ENCODE results near the gene GLP2R.

GLP2R gene

GRCh38 chr17:9922012-9922848 lies 96.5 kb downstream of the GLP2R start:
- DNase-seq (ENCODE audit: low read depth) = no peak

DNA sequence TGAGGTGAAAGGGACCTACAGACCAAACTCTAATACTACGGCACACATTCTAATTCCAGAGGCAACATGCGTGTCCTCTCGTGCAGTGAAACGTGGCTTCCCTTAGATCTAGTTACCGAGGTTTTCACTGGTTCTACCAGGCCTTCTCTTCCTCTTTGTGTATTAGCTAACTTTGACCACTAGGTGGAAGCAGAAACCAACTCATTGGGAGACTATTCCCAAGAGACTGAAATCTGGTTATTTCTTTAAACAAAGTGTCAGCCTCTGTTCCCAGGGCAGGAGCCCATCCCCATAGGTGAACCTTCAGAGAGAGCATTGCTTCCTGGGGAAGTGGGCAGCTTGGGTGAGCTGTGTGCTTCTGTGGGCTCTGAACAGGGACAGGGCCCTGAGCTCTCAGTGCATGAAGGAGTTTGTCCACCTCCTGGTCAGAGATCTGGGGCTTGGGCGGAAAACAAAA lies 99.0 kb downstream of the GLP2R start:
- DNase-seq (ENCODE audit: low read depth) = peak; percentile 48

GRCh38 chr17:9925457-9925856 lies 99.7 kb downstream of the GLP2R start:
- no peak for DNase-seq (ENCODE audit: low read depth)

DNA sequence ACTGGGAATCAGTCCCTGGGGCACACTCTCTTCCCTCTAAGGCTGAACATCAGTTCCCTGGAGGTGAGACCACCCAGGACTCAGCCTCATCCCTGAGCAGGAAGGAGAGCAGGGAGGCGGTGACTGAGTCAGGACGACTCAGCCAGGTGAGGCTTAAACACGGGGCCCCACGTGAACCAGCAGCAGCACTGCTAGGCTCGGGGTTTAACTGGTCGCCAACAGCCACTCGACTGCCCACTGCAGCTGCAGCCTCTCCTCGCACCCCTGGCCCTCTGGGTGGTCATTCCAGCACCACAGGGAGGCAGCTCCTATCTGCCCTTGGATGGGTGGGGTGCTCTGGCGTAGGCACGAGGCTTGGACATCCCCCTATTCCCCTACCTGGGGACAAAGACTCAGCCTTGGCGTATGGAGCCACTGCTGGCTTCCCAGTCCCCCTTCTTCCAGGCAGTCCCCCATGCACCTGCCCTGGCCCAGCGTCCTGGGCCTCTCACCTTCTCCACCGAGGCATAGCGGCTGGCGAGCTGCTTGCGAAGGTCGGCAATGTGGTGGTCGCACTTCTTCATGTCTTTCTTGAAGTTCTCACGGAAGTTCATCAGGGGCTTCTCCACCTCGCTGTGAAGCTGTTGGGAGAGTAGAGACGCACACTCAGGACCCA lies 100.6 kb downstream of the GLP2R start:
- DNase-seq (ENCODE audit: low read depth) = no peak

DNA sequence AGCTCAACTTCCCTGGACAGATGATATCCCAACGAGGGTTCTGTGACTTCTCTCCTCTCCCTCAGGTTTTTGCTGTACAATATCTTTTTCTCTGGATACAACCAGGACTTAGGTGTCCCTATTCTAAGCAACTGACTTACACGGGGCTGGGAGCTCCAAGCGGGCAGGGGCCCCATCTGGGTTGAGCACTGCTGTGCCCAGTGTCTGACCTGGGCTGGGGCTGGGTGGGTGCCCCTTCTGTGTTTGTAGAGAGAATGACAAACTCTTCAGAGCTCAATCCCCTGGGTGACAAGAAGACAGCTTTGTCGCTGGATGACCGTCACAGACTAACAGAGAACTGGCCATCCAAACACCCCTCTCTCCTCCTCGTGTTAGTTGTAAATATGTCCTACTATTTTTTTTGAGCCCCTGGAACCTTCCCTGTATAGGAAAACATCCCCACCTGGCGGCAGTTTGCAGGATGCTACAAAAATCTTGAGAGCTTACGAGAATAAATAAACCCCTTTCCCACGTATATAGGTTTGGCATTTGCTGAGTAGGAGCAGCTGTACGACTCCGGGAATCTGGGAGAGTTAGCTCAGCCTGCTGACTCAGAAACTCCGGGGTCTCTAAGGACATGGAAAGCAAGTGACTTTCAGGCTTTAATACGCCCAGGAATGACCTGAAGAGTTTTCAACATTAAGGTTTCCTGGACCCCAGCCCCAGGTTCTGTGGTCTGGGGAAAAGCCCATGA lies 103.0 kb downstream of the GLP2R start:
- DNase-seq (ENCODE audit: low read depth) = peak; percentile 71

- DNase-seq (ENCODE audit: low read depth) = no peak
Observed at GRCh38 chr17:9929871-9930270, 104.1 kb downstream of the GLP2R start.

- DNase-seq (ENCODE audit: low read depth) = no peak
Observed at GRCh38 chr17:9931144-9931741, 105.5 kb downstream of the GLP2R start.

- no peak for DNase-seq (ENCODE audit: low read depth)
Observed at GRCh38 chr17:9932491-9932890, 106.8 kb downstream of the GLP2R start.

- DNase-seq (ENCODE audit: low read depth) = no peak
Observed at GRCh38 chr17:9934331-9934730, 108.6 kb downstream of the GLP2R start.

DNA sequence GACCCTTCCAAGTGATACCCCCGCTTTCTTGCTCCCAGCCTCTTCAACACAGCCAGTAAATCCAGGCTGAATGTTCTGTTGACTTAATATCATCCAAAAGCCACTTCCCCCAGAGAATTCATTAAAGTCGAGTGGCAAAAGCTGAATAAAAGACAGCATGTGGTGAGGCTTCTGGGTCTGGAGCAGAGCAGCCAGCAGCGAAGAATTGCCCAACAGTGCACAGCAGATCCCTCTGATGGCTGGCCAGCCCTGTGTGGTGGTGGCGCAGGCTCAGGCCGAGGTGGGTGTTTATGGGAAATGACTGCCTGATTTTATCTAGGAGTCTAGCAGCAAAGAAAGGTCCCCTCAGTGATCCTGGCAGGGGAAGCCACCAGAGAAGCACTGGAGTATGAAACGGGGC lies 109.7 kb downstream of the GLP2R start:
- DNase-seq (ENCODE audit: low read depth) = no peak

- DNase-seq (ENCODE audit: low read depth) = no peak
Observed at GRCh38 chr17:9936095-9936494, 110.4 kb downstream of the GLP2R start.

GRCh38 chr17:9937241-9937761 lies 111.6 kb downstream of the GLP2R start:
- peak; percentile 87 for DNase-seq (ENCODE audit: low read depth)

- peak; percentile 45 for DNase-seq (ENCODE audit: low read depth)
Observed at GRCh38 chr17:9937901-9938300, 112.2 kb downstream of the GLP2R start.

DNA sequence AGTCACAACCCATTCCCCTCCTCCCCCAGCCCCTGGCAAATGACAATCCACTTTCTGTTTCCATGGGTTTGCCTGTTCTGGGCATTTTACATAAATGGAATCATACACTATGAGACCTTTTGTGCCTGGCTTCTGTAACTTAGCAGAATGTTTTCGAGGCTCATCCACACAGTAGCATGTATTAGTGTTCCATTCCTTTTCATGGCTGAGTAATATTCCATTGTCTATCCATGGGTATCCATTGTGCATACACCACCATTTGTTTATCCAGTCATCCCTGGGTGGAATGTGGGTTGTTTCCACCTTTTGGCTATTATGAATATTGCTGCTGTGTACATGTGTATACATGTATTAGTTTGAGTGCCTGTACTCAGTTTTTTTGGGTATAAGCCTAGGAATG lies 113.0 kb downstream of the GLP2R start:
- DNase-seq (ENCODE audit: low read depth) = no peak

DNA sequence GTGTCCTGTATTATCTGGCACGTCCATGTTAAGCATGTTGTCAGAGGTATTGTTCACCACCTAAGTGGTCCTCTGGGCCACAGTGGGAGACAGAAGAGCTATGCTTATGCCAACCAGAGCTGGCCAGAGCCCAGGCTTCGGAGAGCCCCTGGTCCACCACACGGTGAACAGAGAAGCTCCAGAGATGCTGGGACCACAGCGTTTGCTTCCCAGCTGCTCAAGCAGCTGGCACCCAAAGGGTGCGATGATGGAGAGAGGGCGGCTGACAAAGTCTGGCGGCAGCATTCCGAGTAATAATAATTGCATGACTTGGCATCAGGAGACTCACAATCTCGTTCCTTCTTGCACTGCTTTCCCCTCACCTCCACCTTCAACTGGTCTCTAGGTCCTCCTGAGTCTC lies 115.1 kb downstream of the GLP2R start:
- no peak for DNase-seq (ENCODE audit: low read depth)

DNA sequence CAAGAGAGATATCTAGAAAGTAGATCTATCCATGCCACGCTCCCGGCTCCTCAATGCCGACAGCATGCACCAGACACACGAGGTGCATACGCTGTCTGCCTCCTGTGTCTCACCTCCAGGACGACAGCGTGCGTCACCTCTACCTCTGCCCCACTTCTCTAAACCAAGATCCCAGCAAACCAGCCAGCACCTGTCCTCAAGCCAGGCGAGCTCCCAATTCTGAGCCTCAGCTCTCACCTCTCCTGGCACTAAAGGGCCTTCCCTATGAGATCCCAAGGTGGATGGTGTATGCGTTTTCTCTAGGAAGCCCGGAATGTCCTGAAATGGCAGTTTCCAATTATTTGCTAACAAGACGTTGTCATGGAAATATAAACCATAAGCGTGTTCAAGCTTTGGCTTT lies 115.6 kb downstream of the GLP2R start:
- no peak for DNase-seq (ENCODE audit: low read depth)
